ENCODE data around the gene NR2F2.
A peak's percentile ranks its signal among the peaks of the same experiment; 100 is the strongest.

The NR2F2 gene

DNA sequence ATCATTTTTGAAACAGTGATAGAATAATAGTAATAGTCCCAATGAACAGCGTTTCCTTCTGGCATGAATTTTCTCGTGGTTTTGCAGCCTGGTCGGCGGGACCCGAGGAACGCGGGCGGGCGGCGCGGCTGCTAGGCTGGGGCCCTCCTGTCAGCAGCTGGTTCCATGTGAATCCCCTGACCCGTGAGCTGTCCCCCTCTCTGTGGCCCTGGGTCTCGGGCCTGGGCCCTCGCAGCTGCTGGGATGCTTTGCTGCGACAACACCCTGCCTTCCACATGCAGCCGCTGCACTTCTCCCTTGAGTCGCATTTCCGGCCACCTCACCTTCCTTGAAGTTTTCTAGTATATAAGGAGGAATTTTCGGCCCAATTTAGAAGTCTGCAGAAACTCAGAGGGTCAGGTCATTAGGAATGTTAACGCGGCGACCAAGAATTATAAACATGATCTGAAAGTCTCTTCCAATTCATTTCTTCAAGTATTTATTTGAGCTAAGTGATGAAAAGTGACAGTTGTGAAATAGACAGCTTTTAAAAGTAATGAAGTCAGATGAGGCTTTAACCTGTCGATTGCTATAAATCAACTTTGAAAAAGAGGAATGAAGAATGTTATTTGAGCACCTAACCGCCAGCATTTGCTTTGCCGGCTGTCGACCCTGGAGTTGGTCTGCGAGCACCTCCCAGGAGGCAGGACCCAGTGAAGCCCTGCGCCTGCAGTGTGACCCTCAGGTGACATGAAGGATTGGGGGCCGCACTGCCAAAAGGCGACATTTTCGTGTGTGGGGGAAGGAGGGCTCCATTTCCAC lies 27.7 kb downstream of the NR2F2 start:
- Mint-ChIP-seq H3K4me3 (peak overlapping the region; percentile 76), H3K4me1 (peaks cover 23% of the 10 kb centered on the region), H3K27me3 (peaks cover 56% of the 10 kb centered on the region)

GRCh38 chr15:96358821-96359615 lies 28.5 kb downstream of the NR2F2 start:
- no peak for ATAC-seq
- Mint-ChIP-seq H3K9me3 (no peaks in the 10 kb centered on the region), H3K36me3 (ENCODE audit: low read depth) (no peaks in the 10 kb centered on the region), H3K4me1 (peaks cover 23% of the 10 kb centered on the region), H3K27me3 (peaks cover 59% of the 10 kb centered on the region), H3K27ac (no peak overlapping the region), H3K4me3 (no peak overlapping the region)
- DNase-seq = no peak

More for the DNA sequence above, 27.7 kb downstream of the NR2F2 start:
- H3K36me3 Mint-ChIP-seq (ENCODE audit: low read depth) = no peaks in the 10 kb centered on the region
- no peak for ATAC-seq
- H3K9me3 Mint-ChIP-seq = no peaks in the 10 kb centered on the region
- no peak for DNase-seq
- no peak overlapping the region for H3K27ac Mint-ChIP-seq

DNA sequence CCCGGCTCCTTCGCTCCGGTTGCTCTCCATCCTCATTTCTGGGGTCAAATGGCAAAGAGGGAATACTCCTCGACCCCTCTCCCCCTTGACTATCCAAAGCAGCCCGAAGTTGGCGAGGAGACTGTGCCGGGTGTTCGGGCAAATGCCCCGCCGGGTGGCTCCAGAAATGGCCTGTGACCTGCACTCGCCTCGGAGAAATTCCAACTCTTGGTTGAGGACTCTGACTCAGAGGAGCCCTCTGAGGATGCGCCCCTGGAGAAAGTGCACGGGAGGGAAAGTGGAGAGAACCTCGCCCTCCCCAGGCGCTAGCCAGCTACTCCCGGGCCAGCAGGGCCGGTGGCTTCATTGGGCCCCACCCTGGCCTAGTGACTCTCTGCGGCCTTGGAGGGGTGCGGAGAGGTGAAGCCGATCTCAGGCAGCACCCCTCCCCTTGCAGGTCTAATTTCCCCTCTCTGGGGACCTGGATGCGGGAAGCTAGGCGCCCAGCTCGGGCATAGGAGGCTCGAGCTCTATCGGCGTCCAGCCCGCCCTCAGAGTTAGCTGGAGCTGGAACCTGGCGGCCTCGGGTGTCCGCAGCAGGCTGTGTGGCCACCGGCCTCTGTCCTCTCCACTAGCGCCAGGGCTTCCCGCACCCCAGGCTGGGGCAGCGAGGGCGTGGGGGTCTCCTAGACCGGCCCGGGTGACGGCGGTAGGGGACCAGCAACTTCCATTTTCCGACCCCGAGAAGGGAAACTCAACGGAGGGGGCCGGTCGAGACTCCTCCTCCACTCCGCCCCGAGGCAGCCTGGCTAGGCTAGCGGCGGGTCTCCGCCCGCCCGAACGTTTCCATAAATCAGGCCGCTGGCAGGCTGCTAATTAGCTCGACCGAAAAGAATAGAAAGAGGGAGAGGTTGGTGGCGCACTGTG lies 29.4 kb downstream of the NR2F2 start:
- Mint-ChIP-seq H3K4me3 (no peak overlapping the region), H3K27me3 (peaks cover 67% of the 10 kb centered on the region), H3K9me3 (no peaks in the 10 kb centered on the region), H3K4me1 (peaks cover 23% of the 10 kb centered on the region), H3K36me3 (ENCODE audit: low read depth) (no peaks in the 10 kb centered on the region), H3K27ac (no peak overlapping the region)
- ATAC-seq = no peak
- DNase-seq = no peak

GRCh38 chr15:96360581-96361308 lies 30.2 kb downstream of the NR2F2 start:
- ATAC-seq = no peak
- peaks cover 73% of the 10 kb centered on the region for H3K27me3 Mint-ChIP-seq
- no peak overlapping the region for H3K27ac Mint-ChIP-seq
- no peaks in the 10 kb centered on the region for H3K9me3 Mint-ChIP-seq
- peaks cover 23% of the 10 kb centered on the region for H3K4me1 Mint-ChIP-seq
- no peak for DNase-seq
- no peaks in the 10 kb centered on the region for H3K36me3 Mint-ChIP-seq (ENCODE audit: low read depth)
- H3K4me3 Mint-ChIP-seq = no peak overlapping the region

DNA sequence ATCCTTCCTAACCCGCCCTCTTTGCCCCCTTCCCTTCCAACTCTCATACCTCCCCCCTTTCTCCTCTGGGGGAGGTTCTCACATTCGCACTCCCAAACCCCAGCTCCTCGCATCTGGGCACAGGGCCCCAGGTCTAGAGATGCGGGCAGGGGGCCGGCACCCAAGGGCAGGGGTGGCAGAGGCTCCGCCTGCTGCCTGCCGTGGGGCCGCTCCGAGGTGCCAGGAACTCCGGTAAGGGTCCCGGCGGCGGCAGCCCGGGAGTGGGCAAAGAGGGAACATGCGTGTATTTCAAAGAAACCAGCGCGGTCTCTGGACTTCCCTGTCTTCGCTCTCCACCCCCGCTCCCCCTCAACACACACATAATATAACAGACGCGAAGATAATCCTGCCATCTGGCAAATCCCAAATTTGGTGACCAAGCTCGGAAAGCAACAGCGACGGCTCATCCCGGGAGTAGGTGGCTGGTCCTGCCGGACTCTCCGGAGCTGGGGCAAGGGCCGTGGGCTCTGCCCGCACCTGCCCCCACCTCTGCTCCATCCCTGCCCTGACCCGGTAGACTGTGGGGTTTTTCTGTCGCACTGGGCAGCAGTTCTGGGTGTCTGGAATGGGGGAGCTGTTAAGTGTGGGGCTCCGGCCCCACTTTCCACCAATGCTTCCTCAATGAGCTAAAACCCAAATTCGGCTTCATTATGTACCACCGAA lies 31.0 kb downstream of the NR2F2 start:
- Mint-ChIP-seq H3K4me3 (no peak overlapping the region), H3K9me3 (no peaks in the 10 kb centered on the region), H3K27ac (no peak overlapping the region), H3K27me3 (peaks cover 80% of the 10 kb centered on the region), H3K4me1 (peaks cover 18% of the 10 kb centered on the region), H3K36me3 (ENCODE audit: low read depth) (no peaks in the 10 kb centered on the region)
- ATAC-seq (no peak), DNase-seq (no peak)

- Mint-ChIP-seq H3K27ac (no peak overlapping the region), H3K4me3 (no peak overlapping the region), H3K9me3 (no peaks in the 10 kb centered on the region), H3K4me1 (peaks cover 13% of the 10 kb centered on the region), H3K36me3 (ENCODE audit: low read depth) (no peaks in the 10 kb centered on the region), H3K27me3 (peaks cover 83% of the 10 kb centered on the region)
- ATAC-seq = no peak
- no peak for DNase-seq
These were observed 31.7 kb downstream of the NR2F2 start for GRCh38 chr15:96362011-96362754.

DNA sequence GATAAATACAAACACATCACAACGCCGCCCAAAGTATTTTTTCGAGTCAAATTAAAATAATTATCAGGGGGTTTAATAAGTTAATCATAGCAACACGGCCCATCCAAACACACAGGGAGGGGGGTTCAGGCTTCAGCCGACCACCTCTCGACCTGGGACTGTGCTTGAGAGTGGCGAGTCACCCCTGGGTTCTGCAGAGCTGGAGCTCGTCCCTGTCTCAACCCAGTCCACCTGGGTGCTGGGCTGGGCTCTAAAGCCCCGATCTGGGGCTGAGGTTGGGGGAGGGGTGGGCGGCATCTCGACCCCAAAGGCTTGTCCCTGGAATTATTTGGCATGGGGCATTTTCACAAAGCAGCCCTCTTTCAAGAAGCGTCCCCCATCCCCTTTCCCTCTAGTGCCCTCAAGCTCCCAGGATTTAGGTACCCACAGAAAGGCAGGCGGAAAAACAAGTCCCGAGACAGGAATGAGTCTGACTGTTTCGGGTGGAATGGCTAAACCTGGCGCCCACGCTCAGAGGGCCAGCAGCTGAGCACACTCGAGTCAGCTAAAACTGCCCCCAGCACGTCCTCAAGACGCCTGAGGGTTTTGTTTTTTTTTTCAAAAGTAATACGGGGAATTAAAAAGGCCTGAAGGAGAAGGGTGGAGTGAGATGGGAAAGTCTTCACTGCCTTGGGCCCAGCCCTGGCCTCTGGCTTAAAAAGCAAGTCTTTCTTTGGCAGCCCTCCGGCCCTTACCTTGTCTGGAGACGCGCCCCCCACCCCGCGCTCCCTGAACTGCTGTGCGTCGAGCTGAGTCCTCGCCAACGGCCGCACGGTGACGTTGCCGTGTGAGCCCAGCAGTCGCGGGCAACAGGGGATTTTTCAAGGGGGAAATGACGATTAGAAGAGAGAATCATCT lies 32.5 kb downstream of the NR2F2 start:
- peaks cover 3% of the 10 kb centered on the region for H3K36me3 Mint-ChIP-seq (ENCODE audit: low read depth)
- H3K4me1 Mint-ChIP-seq = peaks cover 6% of the 10 kb centered on the region
- no peak overlapping the region for H3K27ac Mint-ChIP-seq
- no peak overlapping the region for H3K4me3 Mint-ChIP-seq
- H3K27me3 Mint-ChIP-seq = peaks cover 85% of the 10 kb centered on the region
- DNase-seq (no peak), ATAC-seq (no peak)
- no peaks in the 10 kb centered on the region for H3K9me3 Mint-ChIP-seq

DNA sequence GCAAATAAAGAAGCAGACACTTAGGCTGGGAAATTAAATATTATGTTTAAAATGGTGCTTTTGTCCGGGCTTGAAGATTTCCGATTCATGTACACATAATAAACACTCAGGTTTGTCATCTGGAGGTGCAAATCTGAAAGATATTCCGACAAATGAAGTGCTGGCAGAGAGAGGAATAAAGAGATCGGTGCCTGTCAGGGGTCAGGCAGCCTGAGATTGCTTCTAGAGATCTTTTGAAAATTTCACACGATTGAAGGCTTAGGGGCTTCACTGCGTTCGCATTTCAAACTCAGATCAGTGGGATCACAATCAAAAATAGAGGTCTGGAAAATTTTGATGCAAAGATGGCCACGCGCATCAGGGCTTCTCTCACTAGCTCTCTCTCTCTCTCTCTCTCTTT lies 33.2 kb downstream of the NR2F2 start:
- Mint-ChIP-seq H3K27me3 (peaks cover 83% of the 10 kb centered on the region), H3K27ac (no peak overlapping the region), H3K36me3 (ENCODE audit: low read depth) (peaks cover 3% of the 10 kb centered on the region), H3K4me3 (no peak overlapping the region), H3K4me1 (no peaks in the 10 kb centered on the region), H3K9me3 (no peaks in the 10 kb centered on the region)
- ATAC-seq = no peak
- DNase-seq = no peak

GRCh38 chr15:96365781-96366525 lies 35.5 kb downstream of the NR2F2 start:
- no peaks in the 10 kb centered on the region for H3K4me1 Mint-ChIP-seq
- ATAC-seq (no peak), DNase-seq (no peak)
- H3K27me3 Mint-ChIP-seq = peaks cover 88% of the 10 kb centered on the region
- no peak overlapping the region for H3K27ac Mint-ChIP-seq
- H3K9me3 Mint-ChIP-seq = no peaks in the 10 kb centered on the region
- no peak overlapping the region for H3K4me3 Mint-ChIP-seq
- H3K36me3 Mint-ChIP-seq (ENCODE audit: low read depth) = peaks cover 3% of the 10 kb centered on the region

GRCh38 chr15:96366526-96366877 lies 36.0 kb downstream of the NR2F2 start:
- no peaks in the 10 kb centered on the region for H3K4me1 Mint-ChIP-seq
- H3K27ac Mint-ChIP-seq = no peak overlapping the region
- no peaks in the 10 kb centered on the region for H3K9me3 Mint-ChIP-seq
- ATAC-seq (no peak), DNase-seq (no peak)
- H3K4me3 Mint-ChIP-seq = no peak overlapping the region
- peaks cover 3% of the 10 kb centered on the region for H3K36me3 Mint-ChIP-seq (ENCODE audit: low read depth)
- peaks cover 86% of the 10 kb centered on the region for H3K27me3 Mint-ChIP-seq

- no peak overlapping the region for H3K4me3 Mint-ChIP-seq
- H3K9me3 Mint-ChIP-seq = no peaks in the 10 kb centered on the region
- H3K27me3 Mint-ChIP-seq = peaks cover 85% of the 10 kb centered on the region
- no peak for DNase-seq
- no peak for ATAC-seq
- H3K36me3 Mint-ChIP-seq (ENCODE audit: low read depth) = peaks cover 3% of the 10 kb centered on the region
- no peak overlapping the region for H3K27ac Mint-ChIP-seq
- H3K4me1 Mint-ChIP-seq = no peaks in the 10 kb centered on the region
These were observed 37.1 kb downstream of the NR2F2 start for GRCh38 chr15:96367311-96368200.

Data from activated naive CD8-positive, alpha-beta T cell treated with anti-CD3 and anti-CD28 coated beads, Interleukin-2, amount 50 U/mL, for 24 hours (primary cell).